Tibial artery (tissue), 4 donors: ENCODE measurements around the gene MPHOSPH8.

Experiments used
- DNase-seq, 2 donors: peaks; one replicate each; pipeline ENCODE4 v3.0.0-alpha.2; 2019
- H3K27ac ChIP-seq, 2 donors: fragments of 200-600 bp; sonication (generic) in 1 of 2; 1 replicate in 1 of 2; 2 replicates in 1 of 2; pipeline ENCODE4 v1.5.1; 2018 to 2019; ENCODE audit warnings: mild to moderate bottlenecking in 1 of 2
- H3K27me3 ChIP-seq, 2 donors: fragments of 200-600 bp; sonication (generic) in 1 of 2; one replicate each; pipeline versions ENCODE4 v1.5.1 to v1.6.0; 2016 to 2019
- H3K36me3 ChIP-seq, 3 donors: fragments of 200-600 bp; sonication (generic) in 2 of 3; one replicate each; pipeline ENCODE4 v1.5.1; 2016 to 2019; ENCODE audit warnings: mild to moderate bottlenecking in 2 of 3
- H3K4me1 ChIP-seq, 4 donors: fragments of 200-600 bp; sonication (generic) in 2 of 4; 1 replicate in 3 of 4; 2 replicates in 1 of 4; pipeline ENCODE4 v1.5.1; 2016 to 2019
- H3K4me3 ChIP-seq, 2 donors: fragments of 200-600 bp; sonication (generic) in 1 of 2; 1 replicate in 1 of 2; 2 replicates in 1 of 2; pipeline ENCODE4 v1.5.1; 2018 to 2019; ENCODE audit warnings: mild to moderate bottlenecking in 2 of 2
- H3K9me3 ChIP-seq, 3 donors: fragments of 200-600 bp; sonication (generic) in 1 of 3; one replicate each; pipeline ENCODE4 v1.5.1; 2016 to 2019
- CTCF ChIP-seq, 2 experiments: fragments of 200-600 bp in 1 of 2; fragments of 450-650 bp in 1 of 2; IDR thresholded peaks; one replicate each; pipeline ENCODE4 v1.5.1; 2017 to 2019; ENCODE audit warnings: antibody characterized with exemption in 2 of 2, mild to moderate bottlenecking in 1 of 2, moderate library complexity in 1 of 2
- intact Hi-C: fragments of 100-400 bp; cut with DNase I; formaldehyde crosslinking; loops from one replicate; pipeline ENCODE4 v1.15.0; 2023; ENCODE audit warnings: low total_unique reads

Gene MPHOSPH8

GRCh38 chr13:19673473-19674430 is 40.3 kb downstream of the MPHOSPH8 start:
- intact Hi-C loops = no loop called here
- Histone ChIP-seq H3K4me1 (no peaks in the 10 kb centered on the region), H3K27ac (no peak overlapping the region), H3K4me3 (no peak overlapping the region), H3K27me3 (no peaks in the 10 kb centered on the region), H3K9me3 (no peaks in the 10 kb centered on the region), H3K36me3 (peaks cover 61 to 83% (median 81%) of the 10 kb centered on the region in 3 donors)
- DNase-seq = no peak
- TF ChIP-seq CTCF (IDR thresholded peaks at IDR 0.05) = no peak

GRCh38 chr13:19674898-19675297 is 41.4 kb downstream of the MPHOSPH8 start:
- intact Hi-C loops = no loop called here
- Histone ChIP-seq H3K27ac (no peak overlapping the region), H3K27me3 (no peaks in the 10 kb centered on the region), H3K4me3 (no peak overlapping the region), H3K4me1 (no peaks in the 10 kb centered on the region), H3K9me3 (no peaks in the 10 kb centered on the region), H3K36me3 (peaks cover 49 to 80% (median 69%) of the 10 kb centered on the region in 3 donors)
- TF ChIP-seq CTCF (IDR thresholded peaks at IDR 0.05) = no peak
- DNase-seq = no peak

- Histone ChIP-seq H3K27me3 (no peaks in the 10 kb centered on the region), H3K36me3 (peaks cover 36 to 67% (median 58%) of the 10 kb centered on the region in 3 donors), H3K4me1 (no peaks in the 10 kb centered on the region), H3K4me3 (no peak overlapping the region), H3K9me3 (no peaks in the 10 kb centered on the region), H3K27ac (no peak overlapping the region)
- no peak for DNase-seq
- TF ChIP-seq CTCF (IDR thresholded peaks at IDR 0.05) = no peak
- intact Hi-C loops = no loop called here
These were observed 42.7 kb downstream of the MPHOSPH8 start for GRCh38 chr13:19676168-19676567.

GRCh38 chr13:19680751-19681150 is 47.3 kb downstream of the MPHOSPH8 start:
- Histone ChIP-seq H3K4me1 (peaks cover 0 to 2% (median 0%) of the 10 kb centered on the region in 4 donors), H3K27me3 (no peaks in the 10 kb centered on the region), H3K9me3 (no peaks in the 10 kb centered on the region), H3K36me3 (peaks cover 0 to 22% (median 19%) of the 10 kb centered on the region in 3 donors), H3K4me3 (no peak overlapping the region), H3K27ac (no peak overlapping the region)
- TF ChIP-seq CTCF (IDR thresholded peaks at IDR 0.05) = no peak
- intact Hi-C loops = no loop called here
- DNase-seq = no peak

GRCh38 chr13:19681517-19681916 is 48.1 kb downstream of the MPHOSPH8 start:
- no peak for TF ChIP-seq CTCF (IDR thresholded peaks at IDR 0.05)
- no peaks in the 10 kb centered on the region for H3K27me3 ChIP-seq
- peaks cover 0 to 14% (median 11%) of the 10 kb centered on the region in 3 donors for H3K36me3 ChIP-seq
- H3K27ac ChIP-seq = no peak overlapping the region
- DNase-seq = no peak
- H3K4me3 ChIP-seq = no peak overlapping the region
- H3K4me1 ChIP-seq = peaks cover 0 to 2% (median 0%) of the 10 kb centered on the region in 4 donors
- no peaks in the 10 kb centered on the region for H3K9me3 ChIP-seq
- intact Hi-C loops = no loop called here
